Measurements from ENCODE around the gene TMEM151B.

Gene TMEM151B

GRCh38 chr6:44268095-44268628, 2.1 kb upstream of the TMEM151B start:
- peaks cover 7% of the 10 kb centered on the region for H3K27me3 ChIP-seq (ENCODE audit: low read depth, low read length)
- no peak overlapping the region for H3K27ac ChIP-seq (ENCODE audit: low read length)
- H4K20me1 ChIP-seq (ENCODE audit: insufficient read depth, low read length): no peaks in the 10 kb centered on the region
- H2AFZ ChIP-seq (ENCODE audit: low read depth, low read length): no peak overlapping the region
- H3K79me2 ChIP-seq (ENCODE audit: low read length): peaks cover 22% of the 10 kb centered on the region
- no peak overlapping the region for H3K4me3 ChIP-seq (ENCODE audit: low read length)
- no peaks in the 10 kb centered on the region for H3K9me3 ChIP-seq (ENCODE audit: insufficient read depth, low read length)
- H3K36me3 ChIP-seq (replicated peaks; ENCODE audit: low read depth, low read length): peaks cover 18% of the 10 kb centered on the region
- peak; percentile 98 for TF ChIP-seq CTCF (IDR thresholded peaks at IDR 0.05; ENCODE audit: low read depth, low read length)
- TF ChIP-seq EZH2phosphoT487 (IDR thresholded peaks at IDR 0.05; ENCODE audit: low read depth): no peak
- H3K4me2 ChIP-seq (ENCODE audit: low read length): peak overlapping the region; percentile 70
- H3K4me1 ChIP-seq (ENCODE audit: low read length): peaks cover 50% of the 10 kb centered on the region
- no peak overlapping the region for H3K9ac ChIP-seq (ENCODE audit: low read length)

- peak overlapping the region; percentile 57 for H3K4me3 ChIP-seq (ENCODE audit: low read length)
- no peaks in the 10 kb centered on the region for H3K9me3 ChIP-seq (ENCODE audit: insufficient read depth, low read length)
- peaks cover 50% of the 10 kb centered on the region for H3K4me1 ChIP-seq (ENCODE audit: low read length)
- peaks cover 7% of the 10 kb centered on the region for H3K27me3 ChIP-seq (ENCODE audit: low read depth, low read length)
- peak overlapping the region; percentile 70 for H3K4me2 ChIP-seq (ENCODE audit: low read length)
- no peak overlapping the region for H2AFZ ChIP-seq (ENCODE audit: low read depth, low read length)
- H4K20me1 ChIP-seq (ENCODE audit: insufficient read depth, low read length): no peaks in the 10 kb centered on the region
- TF ChIP-seq EZH2phosphoT487 (IDR thresholded peaks at IDR 0.05; ENCODE audit: low read depth) (no peak), CTCF (IDR thresholded peaks at IDR 0.05; ENCODE audit: low read depth, low read length) (no peak)
- H3K9ac ChIP-seq (ENCODE audit: low read length): no peak overlapping the region
- peaks cover 8% of the 10 kb centered on the region for H3K36me3 ChIP-seq (replicated peaks; ENCODE audit: low read depth, low read length)
- no peak overlapping the region for H3K27ac ChIP-seq (ENCODE audit: low read length)
- H3K79me2 ChIP-seq (ENCODE audit: low read length): peaks cover 10% of the 10 kb centered on the region
Measured at GRCh38 chr6:44269178-44269920, 901 bp upstream of the TMEM151B start.

GRCh38 chr6:44270526-44271405, 516 bp downstream of the TMEM151B start:
- H3K4me1 ChIP-seq (ENCODE audit: low read length): peaks cover 48% of the 10 kb centered on the region
- H4K20me1 ChIP-seq (ENCODE audit: insufficient read depth, low read length): no peaks in the 10 kb centered on the region
- H3K27ac ChIP-seq (ENCODE audit: low read length): no peak overlapping the region
- H3K36me3 ChIP-seq (replicated peaks; ENCODE audit: low read depth, low read length): no peaks in the 10 kb centered on the region
- no peak overlapping the region for H2AFZ ChIP-seq (ENCODE audit: low read depth, low read length)
- H3K79me2 ChIP-seq (ENCODE audit: low read length): no peaks in the 10 kb centered on the region
- H3K4me2 ChIP-seq (ENCODE audit: low read length): peak overlapping the region; percentile 62
- H3K9me3 ChIP-seq (ENCODE audit: insufficient read depth, low read length): no peaks in the 10 kb centered on the region
- H3K27me3 ChIP-seq (ENCODE audit: low read depth, low read length): peaks cover 7% of the 10 kb centered on the region
- H3K4me3 ChIP-seq (ENCODE audit: low read length): peak overlapping the region; percentile 72
- H3K9ac ChIP-seq (ENCODE audit: low read length): no peak overlapping the region
- no peak for TF ChIP-seq CTCF (IDR thresholded peaks at IDR 0.05; ENCODE audit: low read depth, low read length)
- no peak for TF ChIP-seq EZH2phosphoT487 (IDR thresholded peaks at IDR 0.05; ENCODE audit: low read depth)

- Histone ChIP-seq H3K79me2 (ENCODE audit: low read length) (no peaks in the 10 kb centered on the region), H3K4me2 (ENCODE audit: low read length) (peak overlapping the region; percentile 62), H3K9ac (ENCODE audit: low read length) (no peak overlapping the region), H3K27me3 (ENCODE audit: low read depth, low read length) (peaks cover 7% of the 10 kb centered on the region), H3K9me3 (ENCODE audit: insufficient read depth, low read length) (no peaks in the 10 kb centered on the region), H3K4me1 (ENCODE audit: low read length) (peaks cover 42% of the 10 kb centered on the region), H3K4me3 (ENCODE audit: low read length) (peak overlapping the region; percentile 72), H3K36me3 (replicated peaks; ENCODE audit: low read depth, low read length) (no peaks in the 10 kb centered on the region), H4K20me1 (ENCODE audit: insufficient read depth, low read length) (no peaks in the 10 kb centered on the region), H2AFZ (ENCODE audit: low read depth, low read length) (no peak overlapping the region), H3K27ac (ENCODE audit: low read length) (no peak overlapping the region)
- no peak for TF ChIP-seq CTCF (IDR thresholded peaks at IDR 0.05; ENCODE audit: low read depth, low read length)
- no peak for TF ChIP-seq EZH2phosphoT487 (IDR thresholded peaks at IDR 0.05; ENCODE audit: low read depth)
Measured at GRCh38 chr6:44271406-44271723, 1.1 kb downstream of the TMEM151B start.

All from OCI-LY3 (cell line).